HG03045 (cell line): ENCODE results near the gene CRELD1.
"Not testable (repeated sequence)": the region's sequence is repeated elsewhere in the genome, so short reads cannot be mapped to it uniquely, and the experiment has no call there.

Experiments
- ATAC-seq: cut with Tn5 transposase; IDR thresholded peaks from one replicate; pipeline ENCODE4 v1.9.1; 2021; ENCODE audit warnings: mild to moderate bottlenecking, moderate library complexity; ENCODE audit not compliant: unreplicated experiment

The CRELD1 gene

DNA sequence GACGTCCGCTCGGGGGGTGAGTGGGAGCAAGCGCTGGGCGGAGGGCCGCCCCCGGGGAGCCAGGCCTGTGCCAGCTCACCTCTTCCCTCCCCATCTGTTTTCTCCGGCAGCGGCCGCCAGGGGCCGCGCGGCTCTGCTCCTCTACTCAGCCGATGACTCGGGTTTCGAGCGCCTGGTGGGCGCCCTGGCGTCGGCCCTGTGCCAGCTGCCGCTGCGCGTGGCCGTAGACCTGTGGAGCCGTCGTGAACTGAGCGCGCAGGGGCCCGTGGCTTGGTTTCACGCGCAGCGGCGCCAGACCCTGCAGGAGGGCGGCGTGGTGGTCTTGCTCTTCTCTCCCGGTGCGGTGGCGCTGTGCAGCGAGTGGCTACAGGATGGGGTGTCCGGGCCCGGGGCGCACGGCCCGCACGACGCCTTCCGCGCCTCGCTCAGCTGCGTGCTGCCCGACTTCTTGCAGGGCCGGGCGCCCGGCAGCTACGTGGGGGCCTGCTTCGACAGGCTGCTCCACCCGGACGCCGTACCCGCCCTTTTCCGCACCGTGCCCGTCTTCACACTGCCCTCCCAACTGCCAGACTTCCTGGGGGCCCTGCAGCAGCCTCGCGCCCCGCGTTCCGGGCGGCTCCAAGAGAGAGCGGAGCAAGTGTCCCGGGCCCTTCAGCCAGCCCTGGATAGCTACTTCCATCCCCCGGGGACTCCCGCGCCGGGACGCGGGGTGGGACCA, 632 bp upstream of the CRELD1 start:
- ATAC-seq = peak; percentile 65

GRCh38 chr3:9934235-9934621, 594 bp downstream of the CRELD1 start:
- ATAC-seq = no peak

DNA sequence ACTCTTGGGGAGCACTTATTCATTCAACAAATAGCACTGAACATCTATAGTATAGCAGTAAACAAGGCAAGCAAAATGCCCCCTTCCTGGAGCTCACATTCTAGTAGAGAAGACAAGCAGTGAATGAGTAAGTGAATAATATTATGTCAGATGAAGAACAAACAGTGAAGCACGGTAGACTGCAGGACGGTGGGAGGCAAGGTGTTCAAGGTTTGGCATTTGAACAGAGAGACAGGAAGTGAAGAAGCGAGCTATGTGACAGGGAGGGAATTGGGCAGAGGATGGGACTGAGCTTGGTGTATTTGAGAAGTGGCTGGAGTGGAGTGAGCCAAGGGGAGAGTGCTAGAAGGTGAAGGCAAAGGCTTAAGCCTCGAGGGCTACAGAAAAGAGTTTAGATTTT, 1.4 kb downstream of the CRELD1 start:
- ATAC-seq = no peak

DNA sequence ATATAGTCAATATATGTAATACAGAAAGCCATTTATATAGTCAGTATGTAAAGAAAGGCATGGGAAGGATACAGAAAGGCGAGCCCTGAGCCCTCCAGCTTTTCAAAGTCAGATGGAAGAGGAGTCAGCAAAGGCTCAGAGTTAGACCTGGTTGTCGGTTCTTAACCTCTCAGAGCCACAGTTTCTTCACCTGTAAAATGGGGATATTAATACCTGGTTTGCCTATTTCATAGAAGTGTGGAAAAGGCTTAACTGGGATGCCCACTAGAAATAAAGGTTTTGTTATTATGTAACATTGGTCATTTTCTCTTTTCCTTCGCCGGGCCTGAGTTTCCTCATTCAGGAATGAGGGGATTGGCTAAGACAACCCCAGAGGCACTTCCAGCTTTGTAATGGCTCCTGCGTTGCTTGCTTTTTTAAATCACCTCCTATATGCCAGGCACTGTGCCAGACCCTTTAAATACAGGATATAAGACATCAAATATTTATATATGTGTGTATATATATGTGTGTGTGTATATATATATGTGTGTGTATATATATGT, 2.4 kb downstream of the CRELD1 start:
- no peak for ATAC-seq

DNA sequence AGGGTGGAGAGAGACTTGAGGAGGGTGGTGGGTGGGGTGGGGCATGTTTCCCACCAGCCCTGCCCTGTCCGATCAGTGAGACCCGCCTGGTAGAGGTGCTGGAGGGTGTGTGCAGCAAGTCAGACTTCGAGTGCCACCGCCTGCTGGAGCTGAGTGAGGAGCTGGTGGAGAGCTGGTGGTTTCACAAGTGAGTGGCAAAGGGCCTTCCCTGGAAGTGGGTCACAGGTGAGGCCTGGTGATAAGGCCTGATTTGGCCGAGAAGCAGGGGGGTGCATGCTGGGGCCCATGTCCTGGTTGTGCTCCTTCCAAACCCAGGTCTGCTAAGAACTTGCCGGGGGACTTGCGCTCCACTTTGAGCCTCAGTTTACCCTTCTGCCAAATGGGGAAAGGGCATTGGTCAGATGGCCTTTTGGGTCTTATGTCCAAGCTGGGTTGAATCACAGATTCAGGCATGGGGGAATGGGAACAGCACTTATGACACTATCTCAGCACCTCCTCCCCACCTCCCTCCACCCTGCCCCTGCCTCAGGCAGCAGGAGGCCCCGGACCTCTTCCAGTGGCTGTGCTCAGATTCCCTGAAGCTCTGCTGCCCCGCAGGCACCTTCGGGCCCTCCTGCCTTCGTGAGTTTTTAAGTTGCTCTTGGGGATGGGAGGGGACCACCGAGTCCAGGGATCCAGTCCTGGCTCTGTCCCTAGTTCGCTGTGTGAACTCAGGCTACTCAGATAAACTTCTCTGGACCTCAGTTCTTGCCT, 4.0 kb downstream of the CRELD1 start:
- ATAC-seq = no peak

DNA sequence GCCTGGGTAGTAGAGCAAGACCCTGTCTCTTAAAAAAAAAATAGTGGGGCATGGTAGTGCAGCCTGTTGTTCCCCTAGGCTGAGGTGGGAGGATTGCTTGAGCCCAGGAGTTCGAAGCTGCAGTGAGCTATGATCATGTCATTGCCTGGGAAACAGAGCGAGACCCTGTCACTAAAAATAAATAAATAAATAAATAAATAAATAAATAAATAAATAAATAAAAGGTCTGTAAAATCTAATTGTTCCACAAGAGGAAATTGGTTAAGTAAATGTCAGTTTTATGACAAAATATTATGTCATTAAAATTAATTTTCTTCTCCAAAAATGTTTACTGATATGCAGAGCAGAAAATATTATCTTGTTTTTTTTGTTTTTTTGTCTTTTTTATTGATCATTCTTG, 5.3 kb downstream of the CRELD1 start:
- ATAC-seq = no peak

DNA sequence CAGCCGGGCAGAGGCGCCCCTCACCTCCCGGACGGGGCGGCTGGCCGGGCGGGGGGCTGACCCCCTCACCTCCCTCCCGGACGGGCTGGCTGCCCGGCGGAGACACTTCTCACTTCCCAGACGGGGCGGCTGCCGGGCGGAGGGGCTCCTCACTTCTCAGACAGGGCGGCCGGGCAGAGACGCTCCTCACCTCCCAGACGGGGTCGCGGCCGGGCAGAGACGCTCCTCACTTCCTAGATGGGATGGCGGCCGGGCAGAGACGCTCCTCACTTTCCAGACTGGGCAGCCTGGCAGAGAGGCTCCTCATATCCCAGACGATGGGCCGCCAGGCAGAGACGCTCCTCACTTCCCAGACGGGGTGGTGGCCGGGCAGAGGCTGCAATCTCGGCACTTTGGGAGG, 6.3 kb downstream of the CRELD1 start:
- ATAC-seq = not testable (repeated sequence)

- ATAC-seq = no peak
Measured at GRCh38 chr3:9940746-9941145, 7.1 kb downstream of the CRELD1 start.

DNA sequence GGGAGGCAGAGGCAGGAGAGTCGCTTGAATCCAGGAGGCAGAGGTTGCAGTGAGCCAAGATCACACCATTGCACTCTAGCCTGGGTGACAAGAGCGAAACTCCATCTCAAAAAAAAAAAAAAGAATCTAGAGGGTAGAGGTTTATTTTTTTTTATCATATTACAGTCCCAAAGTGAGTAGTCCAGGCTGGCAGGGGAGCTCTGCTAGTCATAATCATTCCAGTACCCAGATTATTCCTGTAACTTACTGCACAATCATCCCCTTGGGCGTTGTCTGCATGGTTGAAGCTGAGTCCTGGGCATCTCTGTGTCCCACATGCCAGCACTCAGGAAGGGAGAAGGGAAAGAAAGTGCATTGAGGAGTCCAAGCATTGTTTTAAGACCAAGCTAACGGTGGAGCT, 8.5 kb downstream of the CRELD1 start:
- no peak for ATAC-seq

- ATAC-seq = no peak
Measured at GRCh38 chr3:9942934-9943690, 9.5 kb downstream of the CRELD1 start.

GRCh38 chr3:9944271-9944670, 10.6 kb downstream of the CRELD1 start:
- no peak for ATAC-seq

GRCh38 chr3:9945358-9945757, 11.7 kb downstream of the CRELD1 start:
- no peak for ATAC-seq

DNA sequence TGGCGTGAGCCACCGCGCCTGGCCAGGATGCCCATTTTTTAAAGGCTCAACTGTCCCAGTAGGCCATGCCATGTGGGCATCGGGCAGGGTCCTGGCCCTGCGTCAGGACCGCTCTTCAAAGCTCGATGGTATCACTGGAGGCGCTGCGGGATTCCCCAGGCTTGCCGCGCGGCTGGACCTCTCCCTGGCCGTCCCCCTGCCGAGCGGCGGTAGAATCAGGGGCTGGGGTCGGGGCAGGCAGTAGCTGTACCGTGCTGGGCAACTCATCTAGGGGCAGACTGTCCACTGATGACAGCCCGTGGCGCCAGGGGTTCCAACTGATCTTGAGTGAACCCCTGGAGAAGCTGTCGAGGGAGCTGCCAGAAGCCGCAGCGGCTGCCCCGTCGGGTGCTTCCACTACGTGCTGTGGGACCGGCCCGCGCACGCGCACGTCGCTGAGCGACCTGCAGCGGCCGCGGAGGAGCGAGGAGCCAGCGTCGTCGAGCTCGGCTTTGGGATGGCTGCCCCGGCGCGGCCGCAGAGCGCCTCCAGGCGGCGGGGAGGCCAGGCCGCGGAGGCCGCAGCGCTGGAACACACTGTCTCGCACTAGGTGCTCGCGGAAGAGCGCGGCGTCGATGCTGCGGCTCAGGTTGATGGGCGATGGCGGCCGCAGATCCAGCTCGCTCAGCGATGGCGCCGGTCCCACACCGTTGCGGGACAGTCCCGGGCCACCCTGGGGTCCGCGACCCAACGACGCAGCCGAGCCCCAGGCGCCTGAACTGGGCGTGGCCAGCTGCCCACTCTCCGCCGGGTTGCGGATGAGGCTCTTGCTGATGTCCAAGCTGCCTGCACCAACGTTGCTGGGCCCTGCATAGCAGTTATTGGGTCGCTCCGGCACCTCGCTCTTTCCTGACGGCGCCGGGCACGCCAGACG, 12.7 kb downstream of the CRELD1 start:
- ATAC-seq = peak; percentile 42

DNA sequence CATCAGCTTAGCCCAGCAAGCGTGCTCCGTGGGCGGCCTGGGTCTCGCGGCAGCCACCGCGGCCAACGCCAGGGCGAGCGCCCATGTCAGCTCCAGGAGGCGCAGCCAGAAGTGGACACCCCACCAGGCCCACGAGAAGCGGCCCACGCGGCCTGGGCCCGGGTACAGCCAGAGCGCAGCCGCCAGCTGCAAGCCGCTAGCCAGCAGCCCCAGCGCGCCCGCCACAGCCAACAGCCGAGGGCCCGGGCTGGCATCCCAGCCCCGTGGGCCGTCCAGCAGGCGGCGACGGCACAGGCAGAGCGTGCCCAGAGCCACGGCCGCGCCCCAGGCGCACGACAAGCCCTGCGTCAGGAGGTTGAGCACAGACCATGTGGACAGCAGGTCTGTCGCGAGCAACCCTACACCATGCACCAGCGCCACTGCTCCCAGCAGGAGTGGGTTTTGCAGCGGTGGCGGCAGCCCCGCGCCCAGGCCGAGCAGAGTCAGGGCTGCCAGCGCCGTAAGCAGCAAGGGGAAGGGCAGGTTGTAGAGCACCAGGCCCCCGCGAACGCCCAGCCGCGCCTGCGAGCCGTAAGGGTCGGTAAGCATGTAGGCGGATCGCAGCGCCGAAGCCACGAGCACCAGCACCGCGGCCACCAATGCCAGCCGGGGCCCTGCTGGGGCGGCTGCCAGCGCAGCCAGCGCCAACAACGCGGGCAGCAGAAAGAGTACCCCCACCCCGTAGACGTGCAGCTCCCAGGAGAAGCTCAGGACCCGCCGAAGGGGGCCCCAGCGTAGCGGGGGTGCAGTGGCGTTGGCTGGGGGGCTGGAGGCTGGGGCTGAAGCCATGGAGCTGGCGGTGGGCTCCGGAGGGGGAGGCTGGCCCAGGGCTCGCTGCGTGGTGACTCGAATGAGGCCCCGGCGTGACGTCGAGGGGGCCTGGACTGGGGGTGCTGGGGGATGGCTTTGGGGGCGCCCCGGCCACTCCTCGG, 13.7 kb downstream of the CRELD1 start:
- no peak for ATAC-seq

DNA sequence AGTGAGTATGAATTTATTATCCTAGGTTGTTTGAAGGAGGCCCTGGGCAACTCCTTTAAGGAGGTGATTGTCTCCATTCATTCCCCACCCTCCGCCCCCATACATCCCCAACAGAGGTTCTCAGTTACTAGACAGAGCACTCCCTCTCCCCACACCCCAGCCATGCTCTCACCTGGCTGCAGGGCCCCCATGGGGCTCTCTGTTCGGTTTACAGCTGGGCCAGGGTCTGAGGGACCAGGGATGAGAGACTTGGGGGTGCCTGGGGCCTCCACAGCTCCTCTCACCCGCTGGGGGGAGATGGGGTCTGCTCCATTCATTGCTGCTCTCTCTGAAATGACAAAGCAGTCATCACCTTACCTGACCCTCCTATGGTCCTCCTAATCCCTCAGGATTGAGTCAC, 15.0 kb downstream of the CRELD1 start:
- ATAC-seq = no peak

DNA sequence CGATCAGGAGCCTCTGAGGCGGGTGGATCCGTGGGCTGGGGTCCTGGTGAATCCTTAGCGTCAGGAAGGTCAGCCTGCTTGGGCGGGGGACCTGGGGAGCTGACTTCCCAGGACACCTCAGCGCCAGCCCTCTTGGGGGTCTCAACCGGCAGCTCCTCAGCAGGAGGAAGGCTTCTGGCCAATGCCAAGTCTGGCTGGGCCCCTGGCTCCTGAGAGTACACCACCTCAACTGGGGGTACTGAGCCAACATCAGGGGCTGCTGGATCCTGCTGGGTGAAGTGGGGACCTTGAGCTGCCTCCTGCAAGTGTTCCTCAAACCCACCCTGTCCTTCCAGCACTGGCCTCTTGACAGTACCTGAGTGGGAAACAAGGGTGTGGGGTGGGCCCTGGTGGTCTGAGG, 15.5 kb downstream of the CRELD1 start:
- no peak for ATAC-seq

GRCh38 chr3:9949626-9950025, 16.0 kb downstream of the CRELD1 start:
- ATAC-seq = no peak

DNA sequence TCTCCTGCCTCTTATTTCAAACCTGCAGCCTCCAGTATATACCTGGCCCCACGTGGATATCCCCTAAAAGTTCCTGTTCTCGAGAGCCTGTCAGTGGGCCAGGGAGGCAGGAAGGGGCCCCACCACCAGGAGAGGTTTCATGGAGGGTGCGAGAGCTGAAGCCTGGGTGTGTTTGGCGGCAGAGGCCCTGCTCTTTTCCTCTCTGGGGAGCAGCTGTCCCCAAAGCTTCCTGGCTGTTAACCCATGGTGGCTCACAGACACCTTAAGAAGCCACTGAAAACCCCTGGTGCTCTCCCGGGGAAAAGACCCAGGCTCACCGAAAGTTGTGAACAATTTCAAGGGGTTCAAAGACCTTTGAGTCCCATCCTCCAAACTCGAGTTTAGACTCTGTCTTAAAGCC, 17.5 kb downstream of the CRELD1 start:
- ATAC-seq = no peak

DNA sequence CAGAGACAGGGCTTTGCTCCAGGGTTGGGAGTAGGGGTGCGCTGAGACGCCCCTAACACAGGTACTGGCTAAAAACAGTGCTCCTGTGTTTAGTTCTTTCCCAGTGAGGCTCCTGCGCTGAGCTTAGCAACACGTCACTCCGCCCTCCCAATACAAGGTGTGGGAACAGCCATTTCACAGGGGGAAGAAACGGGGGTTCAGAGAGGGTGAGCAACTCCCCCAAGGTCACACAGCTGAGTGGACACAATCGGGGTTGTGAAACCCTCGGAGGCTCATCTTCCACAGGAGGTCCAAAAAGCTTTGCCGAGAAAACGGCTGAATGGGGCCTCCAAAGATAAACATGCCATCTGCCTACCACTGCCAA, 17.9 kb downstream of the CRELD1 start:
- no peak for ATAC-seq
